HCT116 (cell line): ENCODE measurements around the gene SCFD2. TPM values are rescaled to one million over a fixed set of nuclear protein-coding genes. Genes with fewer than 3 reads are reported as not detected.

Experiments
- ATAC-seq: fragments of 200-7000 bp; cut with Tn5 transposase; 2 replicates; pipeline ENCODE4 v1.9.1; 2020; ENCODE audit warnings: mild to moderate bottlenecking, moderate library complexity
- BruUV-seq: library from RNA; stranded (reverse); fragments of 400-500 nt; replicated peaks from 2 replicates; lab custom pipeline; 2021; lab: Mats Ljungman, UMichigan
- CTCF ChIA-PET: fragments of 300-600 bp; sonication (Branson Sonifier 250); formaldehyde crosslinking; loops from one replicate; lab custom pipeline; 2021; ENCODE audit warnings: antibody characterized with exemption; lab: Charles Lee
- POLR2A ChIA-PET: fragments of 300-600, 350-600 bp; sonication (Branson Sonifier 250); formaldehyde crosslinking; loops from one replicate; lab custom pipeline; 2021; ENCODE audit warnings: antibody characterized with exemption; lab: Charles Lee
- RAD21 ChIA-PET, 2 experiments: fragments of 300-600 bp; sonication (Branson Sonifier 250); formaldehyde crosslinking; loops; one replicate each; lab custom pipeline; 2023; ENCODE audit warnings: low total read pairs in 2 of 2; ENCODE audit not compliant: uncharacterized antibody in 2 of 2, unreplicated experiment in 2 of 2, low non-redundant PET in 1 of 2; lab: Charles Lee
- DNase-seq: peaks from one replicate; pipeline ENCODE4 v3.0.0-alpha.2; 2010; ENCODE audit warnings: low read depth, low spot score
- H2AFZ ChIP-seq: fragments of 200-600 bp; shearing (Covaris generic), sonication (generic); 2 replicates; pipeline ENCODE4 v1.6.1; 2017; ENCODE audit warnings: low read depth, mixed run types, mixed read lengths, antibody characterized with exemption, low read length; ENCODE audit not compliant: poor library complexity, severe bottlenecking
- H3K27ac ChIP-seq: 2 replicates; pipeline ENCODE4 v1.5.1; 2012; ENCODE audit warnings: low read depth, low read length
- H3K27me3 ChIP-seq: fragments of 200-600 bp; sonication (generic); 2 replicates; pipeline ENCODE4 v1.6.1; 2016; ENCODE audit warnings: mixed run types, low read length, mixed read lengths; ENCODE audit not compliant: insufficient read depth
- H3K36me3 ChIP-seq, 2 experiments: fragments of 200-500 bp in 1 of 2; fragments of 200-600 bp in 1 of 2; sonication (Bioruptor generic) in 1 of 2; sonication (generic) in 1 of 2; 2 replicates each; pipeline versions ENCODE4 v1.5.1 to v1.6.1; 2014 to 2016; ENCODE audit warnings: low read length in 2 of 2, inconsistent platforms in 1 of 2, mixed read lengths in 1 of 2, mixed run types in 1 of 2; ENCODE audit not compliant: insufficient read depth in 2 of 2, control insufficient read depth in 1 of 2
- H3K4me1 ChIP-seq, 2 experiments: fragments of 200-600 bp in 1 of 2; sonication (generic) in 1 of 2; 2 replicates each; pipeline versions ENCODE4 v1.5.1 to v1.6.1; 2012 to 2017; ENCODE audit warnings: low read length in 2 of 2, inconsistent platforms in 1 of 2, mild to moderate bottlenecking in 1 of 2, mixed read lengths in 1 of 2, mixed run types in 1 of 2, moderate library complexity in 1 of 2; ENCODE audit not compliant: insufficient read depth in 2 of 2, control insufficient read depth in 1 of 2
- H3K4me2 ChIP-seq: fragments of 200-600 bp; sonication (generic); 2 replicates; pipeline ENCODE4 v1.6.1; 2017; ENCODE audit warnings: mixed run types, low read length, mixed read lengths
- H3K4me3 ChIP-seq, 2 experiments: fragments of 200-600 bp in 1 of 2; sonication (generic) in 1 of 2; replicated peaks in 1 of 2; 2 replicates each; pipeline ENCODE4 v1.5.1; 2011 to 2016; ENCODE audit warnings: low read length in 2 of 2, control low read depth in 1 of 2, low read depth in 1 of 2, mild to moderate bottlenecking in 1 of 2, mixed read lengths in 1 of 2, mixed run types in 1 of 2
- H3K79me2 ChIP-seq: fragments of 200-600 bp; sonication (generic); 2 replicates; pipeline ENCODE4 v1.6.1; 2017; ENCODE audit warnings: mild to moderate bottlenecking, mixed run types, low read length, moderate library complexity, mixed read lengths; ENCODE audit not compliant: insufficient read depth
- H3K9ac ChIP-seq: fragments of 200-600 bp; sonication (generic); 2 replicates; pipeline ENCODE4 v1.6.1; 2016; ENCODE audit warnings: low read length, mixed read lengths
- H3K9me2 ChIP-seq: fragments of 200-600 bp; sonication (generic), shearing (Covaris generic); 2 replicates; pipeline ENCODE4 v1.6.1; 2017; ENCODE audit warnings: mixed run types, mild to moderate bottlenecking, moderate library complexity; ENCODE audit not compliant: insufficient read depth
- H3K9me3 ChIP-seq, 2 experiments: fragments of 200-500 bp in 1 of 2; fragments of 200-600 bp in 1 of 2; sonication (Bioruptor generic) in 1 of 2; sonication (generic) in 1 of 2; 2 replicates each; pipeline ENCODE4 v1.6.1; 2014 to 2017; ENCODE audit warnings: low read length in 2 of 2, mixed read lengths in 2 of 2, inconsistent platforms in 1 of 2, low read depth in 1 of 2, mild to moderate bottlenecking in 1 of 2, mixed run types in 1 of 2, moderate library complexity in 1 of 2; ENCODE audit not compliant: control insufficient read depth in 1 of 2, insufficient read depth in 1 of 2
- H4K20me1 ChIP-seq: fragments of 200-600 bp; sonication (generic), shearing (Covaris generic); 2 replicates; pipeline ENCODE4 v1.6.1; 2017; ENCODE audit warnings: mixed run types, mild to moderate bottlenecking, moderate library complexity; ENCODE audit not compliant: insufficient read depth
- CBX3 ChIP-seq: IDR thresholded peaks from 2 replicates; pipeline ENCODE4 v1.6.1; 2012; ENCODE audit warnings: low read depth
- CEBPB ChIP-seq: IDR thresholded peaks from 2 replicates; pipeline ENCODE4 v1.6.1; 2012; ENCODE audit warnings: low read depth
- ELF1 ChIP-seq: IDR thresholded peaks from 2 replicates; pipeline ENCODE4 v1.6.1; 2012; ENCODE audit warnings: low read depth, borderline replicate concordance
- EZH2 ChIP-seq: fragments of 200-600 bp; sonication (generic); IDR thresholded peaks from 2 replicates; pipeline ENCODE4 v1.6.1; 2017; ENCODE audit warnings: antibody characterized with exemption, mixed run types
- EZH2phosphoT487 ChIP-seq: fragments of 200-600 bp; IDR thresholded peaks from 2 replicates; pipeline ENCODE4 v1.6.1; 2018; ENCODE audit warnings: antibody characterized with exemption, borderline replicate concordance
- JUND ChIP-seq: IDR thresholded peaks from 2 replicates; pipeline ENCODE4 v1.6.1; 2012
- MAX ChIP-seq: IDR thresholded peaks from 2 replicates; pipeline ENCODE4 v1.6.1; 2012
- POLR2A ChIP-seq: IDR thresholded peaks from 2 replicates; pipeline ENCODE4 v1.7.0; 2011; ENCODE audit warnings: borderline replicate concordance; ENCODE audit not compliant: insufficient read depth, insufficient read length; ENCODE audit errors: extremely low read depth
- POLR2AphosphoS5 ChIP-seq: IDR thresholded peaks from 2 replicates; pipeline ENCODE4 v1.6.1; 2011; ENCODE audit warnings: mild to moderate bottlenecking, low read depth, low read length, moderate library complexity
- RAD21 ChIP-seq: IDR thresholded peaks from 2 replicates; pipeline ENCODE4 v1.6.1; 2012; ENCODE audit warnings: low read depth, mild to moderate bottlenecking
- SIN3A ChIP-seq: IDR thresholded peaks from 2 replicates; pipeline ENCODE4 v1.6.1; 2012; ENCODE audit warnings: low read depth
- SP1 ChIP-seq: IDR thresholded peaks from 2 replicates; pipeline ENCODE4 v1.6.1; 2012; ENCODE audit warnings: low read depth
- SRF ChIP-seq: IDR thresholded peaks from 2 replicates; pipeline ENCODE4 v1.6.1; 2012; ENCODE audit warnings: low read depth
- TCF7L2 ChIP-seq: IDR thresholded peaks from 2 replicates; pipeline ENCODE4 v1.7.0; 2011; ENCODE audit warnings: borderline replicate concordance, inconsistent platforms; ENCODE audit not compliant: insufficient read depth, insufficient read length; ENCODE audit errors: extremely low read depth
- YY1 ChIP-seq: IDR thresholded peaks from 2 replicates; pipeline ENCODE4 v1.6.1; 2011; ENCODE audit warnings: low read length, low read depth, moderate library complexity, mild to moderate bottlenecking; ENCODE audit not compliant: insufficient replicate concordance; ENCODE audit errors: extremely low read depth
- ZFX ChIP-seq: fragments of 450-650 bp; IDR thresholded peaks from 2 replicates; pipeline ENCODE4 v1.6.1; 2017
- ZNF274 ChIP-seq: fragments of 200-500 bp; sonication (Bioruptor generic); IDR thresholded peaks from 2 replicates; pipeline ENCODE4 v1.6.1; 2014; ENCODE audit warnings: mild to moderate bottlenecking, low read depth, low read length, inconsistent platforms
- intact Hi-C: fragments of 100-400 bp; cut with micrococcal nuclease; formaldehyde crosslinking; loops from 2 replicates; pipeline ENCODE4 v1.10.0; 2022
- total RNA-seq: library from RNA; stranded (reverse); gene quantifications from one replicate; pipeline ENCODE4 v1.2.1, GENCODE V29; 2021; ENCODE audit not compliant: unreplicated experiment

The SCFD2 gene
- total RNA-seq, 1 experiment from 2014 or later, result 13.6 TPM

- no peak for TF ChIP-seq EZH2phosphoT487
- no peak for TF ChIP-seq POLR2A
- TF ChIP-seq JUND, result no peak
- no peak for TF ChIP-seq EZH2
- no peak for TF ChIP-seq MAX
Measured at GRCh38 chr4:52966781-52967180, 399.1 kb downstream of the SCFD2 start (continued).

GRCh38 chr4:52966172-52966571, 399.7 kb downstream of the SCFD2 start:
- intact Hi-C loops, result no loop called here
- no peak overlapping the region for H3K4me3 ChIP-seq

More at GRCh38 chr4:52966172-52966571, 399.7 kb downstream of the SCFD2 start:
- no peak overlapping the region for H2AFZ ChIP-seq
- ATAC-seq (no peak), DNase-seq (no peak)
- no peaks in the 10 kb centered on the region for H3K4me1 ChIP-seq
- no TSS peak for BruUV-seq
- TF ChIP-seq CBX3 (no peak), TCF7L2 (no peak), ELF1 (no peak), RAD21 (no peak), SRF (no peak), EZH2 (no peak), POLR2AphosphoS5 (no peak), ZFX (no peak), MAX (no peak), JUND (no peak), YY1 (no peak), SP1 (no peak), POLR2A (no peak), ZNF274 (no peak), SIN3A (no peak), CEBPB (no peak)
- ChIA-PET POLR2A (interaction anchor here (0.6 kb wide), 1 partner anchor 722 kb away, joined by 3 read pairs; no protein-coding TSS in a partner anchor), RAD21 (no interaction called here), CTCF (no interaction called here)
- H3K9me2 ChIP-seq, result no peaks in the 10 kb centered on the region
- H3K36me3 ChIP-seq, result no peaks in the 10 kb centered on the region
- no peak overlapping the region for H3K9ac ChIP-seq
- H3K79me2 ChIP-seq, result no peaks in the 10 kb centered on the region
- H3K4me2 ChIP-seq, result no peak overlapping the region
- no peaks in the 10 kb centered on the region for H4K20me1 ChIP-seq
- H3K27ac ChIP-seq, result no peak overlapping the region
- H3K27me3 ChIP-seq, result no peaks in the 10 kb centered on the region
- H3K9me3 ChIP-seq, result no peaks in the 10 kb centered on the region
